T-helper 2 cell treated with Interferon-gamma antibody and Interleukin-4, amounts not matched to agents 100 ng/mL and 5 ng/mL, for 36 hours (primary cell): Measurements from ENCODE around the gene SRGAP2B. TPM values are rescaled to one million over a fixed set of nuclear protein-coding genes. Genes with fewer than 3 reads are reported as not detected.
"Not testable (repeated sequence)": the region's sequence is repeated elsewhere in the genome, so short reads cannot be mapped to it uniquely, and the experiment has no call there.

Experiments used
- intact Hi-C: fragments of 100-400 bp; cut with micrococcal nuclease; formaldehyde crosslinking; loops from one replicate; pipeline ENCODE4 v1.15.1; 2023
- total RNA-seq: library from RNA; stranded (reverse); gene quantifications from 2 replicates; pipeline ENCODE4 v1.2.3, GENCODE V29; 2022

Gene SRGAP2B
- total RNA-seq, 1 donor from 2014 or later, result 32.7 TPM

DNA sequence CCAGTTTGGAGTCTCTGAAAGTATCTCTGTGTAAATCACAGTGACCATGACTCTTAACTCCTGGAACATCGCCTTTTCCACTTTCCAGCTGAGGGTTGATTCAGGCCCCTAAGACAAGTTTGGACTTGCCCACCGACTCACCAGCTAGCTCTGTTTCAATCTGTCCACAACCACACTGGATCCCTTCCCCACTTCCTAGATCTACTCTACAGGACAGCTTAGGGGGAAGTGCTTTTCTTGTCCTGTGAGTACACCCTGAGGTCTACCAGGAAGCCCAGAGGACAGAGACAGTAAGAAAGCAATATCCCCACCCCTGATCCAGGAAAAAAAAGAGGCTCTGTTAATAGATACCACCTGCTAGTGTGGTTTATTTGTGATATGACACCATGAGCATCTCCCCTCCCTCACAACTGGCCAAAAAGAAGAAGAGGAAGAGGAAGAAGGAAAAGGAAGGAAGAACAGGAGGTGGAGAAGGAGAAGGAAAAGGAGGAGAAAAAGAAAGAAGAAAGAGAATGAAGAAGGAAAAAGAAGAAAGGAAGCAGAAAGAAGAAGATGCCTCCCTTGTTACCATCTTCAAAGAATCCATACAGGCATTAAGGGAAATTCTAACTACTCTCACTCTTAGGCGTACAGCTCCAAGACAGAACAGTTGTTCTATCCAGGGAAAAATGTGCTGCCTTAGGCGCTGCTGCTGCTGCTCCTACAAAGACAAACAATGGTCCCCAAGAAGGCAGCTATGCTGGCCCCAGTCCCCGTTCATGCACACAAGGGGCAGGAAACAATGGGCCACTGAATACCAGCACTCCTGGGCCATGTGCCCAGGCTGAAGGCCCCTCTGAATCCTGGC is 96.8 kb downstream of the SRGAP2B start:
- intact Hi-C loops, result not testable (repeated sequence)

- intact Hi-C loops, result not testable (repeated sequence)
Measured at GRCh38 chr1:144995833-144996410, 99.2 kb downstream of the SRGAP2B start.

DNA sequence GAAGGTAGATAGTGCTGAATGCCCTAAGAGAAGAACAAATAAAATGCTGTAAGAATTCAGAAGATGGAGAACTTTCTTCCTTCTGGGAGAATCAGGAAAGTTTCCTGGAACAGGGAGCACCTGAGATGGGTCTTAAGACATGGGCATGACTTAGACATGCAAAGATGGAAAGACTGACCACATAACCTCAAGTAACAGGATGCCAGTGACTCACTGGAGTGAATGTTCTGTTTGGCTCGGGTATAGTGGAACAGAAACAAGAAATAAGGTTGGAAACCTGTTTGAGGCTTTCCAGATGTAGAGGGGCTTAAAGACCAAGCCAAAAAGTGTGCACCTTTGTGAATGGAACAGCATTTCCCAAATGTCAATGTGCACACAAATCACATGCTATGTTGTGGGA is 102.2 kb downstream of the SRGAP2B start:
- intact Hi-C loops, result not testable (repeated sequence)

DNA sequence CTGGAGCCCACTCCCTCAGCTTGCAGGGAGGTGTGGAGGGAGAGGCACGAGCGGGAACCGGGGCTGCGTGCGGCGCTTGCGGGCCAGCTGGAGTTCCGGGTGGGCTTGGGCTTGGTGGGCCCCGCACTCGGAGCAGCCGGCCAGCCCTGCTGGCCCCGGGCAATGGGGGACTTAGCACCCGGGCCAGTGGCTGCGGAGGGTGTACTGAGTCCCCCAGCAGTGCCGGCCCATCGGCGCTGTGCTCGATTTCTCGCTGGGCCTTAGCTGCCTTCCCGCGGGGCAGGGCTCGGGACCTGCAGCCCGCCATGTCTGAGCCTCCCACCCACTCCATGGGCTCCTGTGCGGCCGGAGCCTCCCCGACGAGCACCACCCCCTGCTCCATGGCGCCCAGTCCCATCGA is 104.5 kb downstream of the SRGAP2B start:
- intact Hi-C loops, result not testable (repeated sequence)

GRCh38 chr1:144987131-144987530 is 108.0 kb downstream of the SRGAP2B start:
- intact Hi-C loops, result not testable (repeated sequence)

- intact Hi-C loops, result not testable (repeated sequence)
Measured at GRCh38 chr1:144986171-144986860, 108.8 kb downstream of the SRGAP2B start.

- intact Hi-C loops, result not testable (repeated sequence)
Measured at GRCh38 chr1:144985550-144986170, 109.5 kb downstream of the SRGAP2B start.

DNA sequence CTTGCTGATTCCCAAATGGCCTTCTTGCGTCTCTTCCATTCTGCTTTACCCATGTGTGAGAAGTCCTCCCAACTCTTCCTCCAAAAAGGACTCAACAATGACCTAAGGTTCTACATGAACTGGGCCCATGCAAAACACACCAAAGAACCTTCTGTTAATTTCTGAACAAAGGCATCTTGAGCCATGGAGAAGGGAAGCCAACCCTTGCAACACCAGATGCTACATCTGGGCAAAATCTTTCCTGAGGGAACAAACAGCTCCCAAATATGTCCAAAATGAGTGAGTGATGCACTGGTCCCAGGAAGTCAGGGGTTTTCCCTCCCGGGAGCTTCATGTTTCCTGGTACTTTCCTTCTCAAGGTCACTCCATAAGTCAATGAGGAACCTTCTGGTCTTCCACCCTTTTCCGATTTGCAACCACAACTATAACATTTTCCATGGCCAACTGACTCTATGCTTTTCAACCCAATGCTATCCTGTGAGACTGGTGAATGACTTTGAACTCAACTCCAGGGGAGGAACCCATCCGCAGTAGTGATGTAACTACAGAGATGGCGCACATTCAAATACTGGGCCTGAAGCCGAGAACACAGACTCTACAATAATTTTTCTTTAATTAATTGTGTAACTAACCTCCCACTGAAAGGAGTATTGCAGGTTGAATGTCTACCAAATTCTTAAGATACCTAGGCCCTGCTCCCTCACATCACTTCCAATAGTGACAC is 112.2 kb downstream of the SRGAP2B start:
- intact Hi-C loops, result not testable (repeated sequence)

DNA sequence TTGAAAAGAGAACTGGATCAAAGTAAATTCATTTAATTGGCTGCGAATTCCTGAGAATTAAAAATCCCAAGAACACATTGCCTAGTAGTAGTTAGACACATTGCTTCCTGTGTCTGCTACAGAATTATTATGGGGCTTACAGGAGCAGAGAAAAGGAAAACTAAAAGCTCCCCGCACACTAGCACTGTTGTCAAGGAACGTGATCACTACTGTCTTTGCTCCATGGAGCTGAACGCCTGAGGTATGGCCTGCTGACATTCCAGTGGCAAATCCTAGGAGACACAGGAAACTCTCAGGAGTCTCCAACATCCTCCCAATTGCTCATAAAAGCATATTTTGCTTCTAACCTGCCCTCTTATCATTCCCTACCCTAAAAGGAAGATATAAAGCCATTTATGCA is 114.0 kb downstream of the SRGAP2B start:
- intact Hi-C loops, result not testable (repeated sequence)

GRCh38 chr1:144979960-144980595 is 115.0 kb downstream of the SRGAP2B start:
- intact Hi-C loops, result not testable (repeated sequence)

DNA sequence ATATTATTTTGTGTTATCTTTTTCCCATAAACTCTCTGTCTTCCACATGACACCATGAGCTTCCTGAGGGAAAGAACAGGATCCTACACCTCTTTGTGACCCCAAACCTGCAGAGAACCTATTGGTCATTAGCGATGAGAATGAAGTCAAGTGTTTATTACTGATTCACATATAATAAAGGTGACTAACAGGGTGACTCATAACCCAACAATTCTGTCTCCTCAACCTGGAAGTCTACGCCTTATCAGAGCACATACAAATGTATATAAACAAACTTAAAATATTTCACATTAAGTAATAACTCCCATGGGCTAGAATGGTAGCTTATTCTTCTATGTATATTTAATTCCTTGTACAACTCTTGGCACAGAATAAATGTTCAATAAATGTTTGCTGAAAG is 117.3 kb downstream of the SRGAP2B start:
- intact Hi-C loops, result not testable (repeated sequence)

- intact Hi-C loops, result not testable (repeated sequence)
Measured at GRCh38 chr1:144971936-144972335, 123.2 kb downstream of the SRGAP2B start.

- intact Hi-C loops, result not testable (repeated sequence)
Measured at GRCh38 chr1:144966488-144966887, 128.6 kb downstream of the SRGAP2B start.

DNA sequence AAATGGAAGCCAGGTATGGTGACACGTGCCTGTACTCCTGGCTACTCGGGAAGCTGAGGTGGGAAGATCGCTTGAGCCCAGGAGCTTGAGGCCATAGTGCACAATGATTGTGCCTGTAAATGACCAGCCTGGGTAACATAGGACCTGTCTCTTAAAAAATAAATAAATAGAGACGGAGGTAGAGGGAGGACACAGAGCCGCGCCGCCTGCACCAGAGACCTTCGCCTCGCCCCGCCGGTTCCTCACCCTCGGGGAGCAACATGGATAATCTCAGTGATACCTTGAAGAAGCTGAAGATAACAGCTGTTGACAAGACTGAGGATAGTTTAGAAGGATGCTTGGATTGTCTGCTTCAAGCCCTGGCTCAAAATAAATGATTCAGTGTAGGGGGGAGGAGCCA is 130.4 kb downstream of the SRGAP2B start:
- intact Hi-C loops, result not testable (repeated sequence)

DNA sequence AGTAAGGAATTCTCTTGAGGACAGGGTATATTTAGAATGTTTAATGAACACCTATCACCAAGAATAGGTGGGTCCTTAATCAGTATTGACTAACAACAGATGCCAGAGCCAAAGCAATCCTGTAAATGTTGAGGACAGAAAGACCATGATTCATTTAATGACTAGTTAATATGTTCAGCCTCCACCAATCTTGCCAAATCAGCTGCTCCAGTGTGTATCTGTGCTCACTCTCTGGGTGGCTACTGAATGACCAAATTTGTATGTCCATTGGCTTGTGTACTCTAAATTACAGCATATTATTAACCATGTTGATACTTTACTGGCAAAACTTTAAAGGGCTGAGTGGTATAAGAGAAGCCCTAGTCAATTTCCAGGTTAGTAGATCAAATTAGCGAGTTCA is 130.9 kb downstream of the SRGAP2B start:
- intact Hi-C loops, result not testable (repeated sequence)

DNA sequence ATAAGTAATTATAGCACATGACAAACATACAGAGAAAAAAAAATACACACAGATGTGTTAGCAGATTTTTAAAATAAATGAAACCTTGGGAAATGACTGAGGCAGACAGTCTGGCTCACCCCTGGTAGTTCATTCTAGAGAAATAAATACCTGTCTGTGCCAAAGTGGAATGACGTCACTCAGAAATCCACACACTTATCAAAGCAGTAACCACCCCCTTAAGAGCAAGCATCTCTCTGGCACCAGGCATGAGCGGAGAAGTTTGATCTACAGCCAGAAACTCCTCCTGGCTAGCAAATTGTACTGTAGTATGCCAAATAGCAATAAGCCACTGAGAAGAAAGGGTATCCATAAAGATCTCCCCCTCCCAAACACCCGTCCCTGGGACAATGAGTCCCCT is 131.6 kb downstream of the SRGAP2B start:
- intact Hi-C loops, result not testable (repeated sequence)

DNA sequence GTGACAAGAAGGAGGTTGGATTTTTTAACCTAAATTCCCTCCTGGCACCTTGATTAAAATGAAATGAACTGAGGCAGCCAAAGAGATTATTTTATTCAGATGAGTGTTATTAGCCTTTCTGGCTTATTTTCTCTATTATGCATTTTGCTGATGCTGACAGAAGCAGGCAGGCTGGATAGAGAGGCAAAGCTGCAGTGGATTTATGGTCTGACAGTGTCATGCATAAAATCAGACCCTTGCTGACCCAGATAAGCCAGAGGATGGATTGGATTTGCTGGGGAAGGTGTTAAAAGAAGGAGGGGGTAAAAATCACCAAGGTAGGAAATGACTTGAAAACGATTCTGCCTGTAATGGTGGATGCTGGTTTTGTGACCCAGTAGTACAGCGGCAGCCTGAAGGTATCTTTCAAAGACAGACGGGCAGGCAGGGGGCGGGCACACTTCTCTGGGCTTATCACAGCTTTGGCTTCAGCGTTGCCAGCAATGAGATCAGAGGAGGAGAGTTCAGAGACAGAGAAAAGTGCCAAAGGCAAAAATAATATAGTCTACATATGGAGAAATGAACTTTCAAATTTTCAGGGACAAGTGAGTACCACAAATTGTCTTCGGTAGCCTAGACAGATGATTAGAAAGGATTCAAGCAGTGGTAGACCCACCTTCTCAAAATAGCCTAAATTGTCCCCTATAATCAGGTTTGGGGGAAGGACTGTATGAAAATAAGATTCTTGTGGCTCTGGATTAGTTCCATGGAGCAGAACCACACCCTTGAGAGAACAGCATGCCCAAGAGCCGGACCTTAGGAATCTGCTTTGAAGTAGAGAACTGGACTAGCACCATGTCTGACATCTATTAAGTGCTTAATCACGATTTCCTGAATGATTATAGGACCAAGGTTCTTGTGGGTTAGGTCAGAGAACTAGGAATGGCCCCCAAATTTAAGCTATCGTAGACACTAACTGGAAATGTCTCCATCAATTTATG is 133.2 kb downstream of the SRGAP2B start:
- intact Hi-C loops, result not testable (repeated sequence)

DNA sequence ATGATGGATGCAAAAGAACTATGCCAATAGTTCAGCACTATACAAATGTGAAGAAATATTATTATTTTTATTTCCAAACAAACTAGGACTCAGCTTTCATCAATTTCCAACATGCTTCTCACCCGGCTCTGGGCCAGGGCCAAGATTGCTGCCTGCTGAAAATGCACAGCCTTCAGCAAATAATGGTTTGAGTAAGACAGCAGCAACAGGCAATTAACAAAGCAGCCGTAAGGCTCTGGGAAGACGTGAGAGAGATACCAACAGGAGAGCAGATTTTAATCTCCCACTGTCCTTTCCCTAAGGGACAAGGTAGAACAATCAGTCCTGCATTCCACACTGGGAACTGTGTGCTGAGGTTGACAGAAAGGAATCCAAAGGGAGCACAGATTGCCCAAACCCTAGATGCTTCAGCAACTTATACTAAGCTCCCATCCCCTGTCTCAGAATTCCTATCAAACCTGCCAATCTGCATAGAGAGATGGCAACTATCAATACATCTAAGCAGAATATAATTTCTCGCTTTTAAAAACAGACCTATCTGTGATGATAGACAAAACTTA is 134.1 kb downstream of the SRGAP2B start:
- intact Hi-C loops, result not testable (repeated sequence)

GRCh38 chr1:144948390-144948789 is 146.7 kb downstream of the SRGAP2B start:
- intact Hi-C loops, result not testable (repeated sequence)
